HepG2 (cell line): ENCODE measurements around the gene MYL6B. TPM values are rescaled to one million over a fixed set of nuclear protein-coding genes. Genes with fewer than 3 reads are reported as not detected.
A peak's percentile ranks its signal among the peaks of the same experiment; 100 is the strongest.

ENCODE experiments used
- CBX5 ChIP-seq: sonication (generic); formaldehyde crosslinking; IDR thresholded peaks from 2 replicates; pipeline ENCODE4 v1.4.0; 2020; ENCODE audit warnings: missing genetic modification reagents, borderline replicate concordance
- GZF1 ChIP-seq: sonication (generic); formaldehyde crosslinking; IDR thresholded peaks from 2 replicates; pipeline ENCODE4 v1.5.1; 2020; ENCODE audit warnings: mild to moderate bottlenecking, missing genetic modification reagents
- HOXA7 ChIP-seq: sonication (generic); formaldehyde crosslinking; IDR thresholded peaks from 2 replicates; pipeline ENCODE4 v1.8.1; 2022; ENCODE audit warnings: mild to moderate bottlenecking, missing genetic modification reagents, moderate library complexity
- MED1 ChIP-seq: sonication (generic); formaldehyde crosslinking; IDR thresholded peaks from 2 replicates; pipeline ENCODE4 v1.4.0; 2020; ENCODE audit warnings: missing genetic modification reagents
- MXD4 ChIP-seq: IDR thresholded peaks from 2 replicates; pipeline ENCODE4 v1.6.1; 2016; ENCODE audit warnings: mild to moderate bottlenecking, missing biosample characterization, missing genetic modification reagents
- RBM39 ChIP-seq: fragments of 200-400 bp; formaldehyde crosslinking; IDR thresholded peaks from one replicate; pipeline ENCODE4 v1.6.1; 2018; ENCODE audit warnings: antibody characterized with exemption, mild to moderate bottlenecking, low read depth, low read length; ENCODE audit not compliant: poor library complexity, severe bottlenecking
- TARDBP ChIP-seq: sonication (generic); formaldehyde crosslinking; IDR thresholded peaks from 2 replicates; pipeline ENCODE4 v1.8.0; 2022; ENCODE audit warnings: mild to moderate bottlenecking, missing genetic modification reagents
- ZC3H4 ChIP-seq: sonication (generic); formaldehyde crosslinking; IDR thresholded peaks from 2 replicates; pipeline ENCODE4 v1.4.0; 2020; ENCODE audit warnings: missing genetic modification reagents, borderline replicate concordance
- ZFYVE20 ChIP-seq: sonication (generic); formaldehyde crosslinking; IDR thresholded peaks from 2 replicates; pipeline ENCODE4 v1.8.0; 2023; ENCODE audit warnings: low read depth, mild to moderate bottlenecking, moderate library complexity, missing genetic modification reagents, borderline replicate concordance
- ZMAT3 ChIP-seq: sonication (generic); formaldehyde crosslinking; conservative IDR thresholded peaks from 2 replicates; pipeline ENCODE4 v1.7.0; 2021; ENCODE audit warnings: missing genetic modification reagents
- ZNF205 ChIP-seq: IDR thresholded peaks from 2 replicates; pipeline ENCODE4 v1.6.1; 2018; ENCODE audit warnings: missing biosample characterization, missing genetic modification reagents
- ZNF34 ChIP-seq: sonication (generic); formaldehyde crosslinking; IDR thresholded peaks from 2 replicates; pipeline ENCODE4 v1.4.0; 2020; ENCODE audit warnings: mild to moderate bottlenecking, missing genetic modification reagents, borderline replicate concordance
- ZNF792 ChIP-seq: IDR thresholded peaks from 2 replicates; pipeline ENCODE4 v1.6.1; 2016
- polyA plus RNA-seq, 8 experiments: library from polyadenylated mRNA; depleted of rRNA in 3 of 8; stranded (reverse) in 7 of 8; unstranded in 1 of 8; fragments of >200 nt; fragmentation: Illumina TruSeq in 4 of 8; extraction: Trizol in 4 of 8; gene quantifications; 2 replicates each; pipeline versions ENCODE4 v1.2.1 to v1.2.3, GENCODE V29; 2011 to 2016; ENCODE audit warnings: low read depth in 4 of 8, missing spikeins in 1 of 8, mixed read lengths in 1 of 8; ENCODE audit not compliant: insufficient read depth in 1 of 8
- total RNA-seq, 5 experiments: library from RNA; depleted of rRNA; stranded (reverse); fragments of >200 nt; fragmentation: Illumina TruSeq; extraction: Trizol; gene quantifications; 2 replicates each; pipeline ENCODE4 v1.2.3, GENCODE V29; 2016; ENCODE audit warnings: low read depth in 1 of 5
- TF ChIP-seq, protein P1 (sequence below): sonication (generic); formaldehyde crosslinking; IDR thresholded peaks from 2 replicates; pipeline ENCODE4 v1.4.0; 2020; ENCODE audit warnings: mild to moderate bottlenecking, missing genetic modification reagents
- TF ChIP-seq, protein P2 (sequence below): sonication (generic); formaldehyde crosslinking; IDR thresholded peaks from 2 replicates; pipeline ENCODE4 v1.5.0; 2020; ENCODE audit warnings: mild to moderate bottlenecking, missing genetic modification reagents

Gene MYL6B
- total and polyA plus RNA-seq, 2 of the 13 experiments (the other 11 are each of a cell fraction or from before 2014, with no cell fraction given), result 75.7 to 88.7 TPM

DNA sequence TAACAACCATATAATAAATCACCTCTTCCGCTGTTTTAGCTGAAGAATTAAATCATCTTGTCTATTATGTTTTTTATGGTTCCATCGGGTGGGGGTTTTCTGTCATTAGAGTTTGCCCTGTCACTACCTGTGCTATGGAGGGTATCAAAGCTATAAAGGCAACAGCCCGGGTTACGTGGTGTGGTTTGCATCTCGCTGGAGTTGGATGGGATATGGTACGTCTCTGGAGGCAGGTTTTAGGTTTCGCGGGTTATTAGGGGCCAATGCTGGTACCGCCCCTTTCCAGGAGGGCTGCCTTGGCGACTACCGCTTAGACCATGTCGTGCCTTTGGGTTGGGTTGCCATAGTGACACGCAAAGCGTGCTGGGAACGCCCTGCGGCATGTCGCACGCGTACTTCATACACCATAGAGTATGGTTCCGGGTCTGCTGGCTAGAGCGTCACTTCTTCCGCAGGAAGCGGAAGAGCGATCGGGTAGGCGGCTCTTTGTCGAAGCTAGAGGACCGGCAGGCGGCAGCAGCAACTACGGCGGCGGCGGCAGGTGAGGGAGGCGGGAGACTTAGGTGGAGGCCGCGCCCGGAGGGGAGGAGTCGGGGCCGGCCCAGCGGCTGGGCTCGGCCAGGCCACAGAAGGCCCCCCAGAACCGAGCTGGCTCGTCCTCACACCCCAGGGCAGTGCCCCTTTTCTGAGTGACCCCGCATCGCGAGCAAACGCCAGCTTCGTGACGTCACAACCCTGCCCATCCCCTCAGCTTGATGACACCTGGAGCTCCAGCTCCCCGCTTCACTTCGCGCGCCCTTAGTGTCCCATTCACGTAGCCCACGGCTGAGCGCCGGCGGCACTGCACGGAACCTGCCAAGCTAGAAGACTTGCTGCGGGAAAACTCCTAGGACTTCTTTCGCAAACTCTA is 34.4 kb upstream of the MYL6B start, which contains the start of gene ZC3H10 (continued):
- TF ChIP-seq ZMAT3 (CRISPR knock-in tag), result peak; percentile 53; the same call in 1 of the 2 replicates
- peak; percentile 88 for TF ChIP-seq MED1 (CRISPR knock-in tag)
- TF ChIP-seq HOXA7 (CRISPR knock-in tag), result no peak
- no peak for TF ChIP-seq ZNF34 (CRISPR knock-in tag)
- peak; percentile 84 for TF ChIP-seq RBM39
- peak; percentile 83 for TF ChIP-seq ZNF792 (CRISPR knock-in tag)
- TF ChIP-seq ZNF205 (CRISPR knock-in tag), result peak; percentile 55; the same call in 1 of the 2 replicates
- peak; percentile 97; the same call in 1 of the 2 replicates for TF ChIP-seq ZC3H4 (CRISPR knock-in tag)
- TF ChIP-seq CBX5 (CRISPR knock-in tag), result peak; percentile 89; the same call in 1 of the 2 replicates
- peak; percentile 93 for TF ChIP-seq MXD4 (CRISPR knock-in tag)
- TF ChIP-seq ZFYVE20 (CRISPR knock-in tag), result no peak
- no peak; the same call in 1 of the 2 replicates for TF ChIP-seq GZF1 (CRISPR knock-in tag)
- TF ChIP-seq, protein P1, sequence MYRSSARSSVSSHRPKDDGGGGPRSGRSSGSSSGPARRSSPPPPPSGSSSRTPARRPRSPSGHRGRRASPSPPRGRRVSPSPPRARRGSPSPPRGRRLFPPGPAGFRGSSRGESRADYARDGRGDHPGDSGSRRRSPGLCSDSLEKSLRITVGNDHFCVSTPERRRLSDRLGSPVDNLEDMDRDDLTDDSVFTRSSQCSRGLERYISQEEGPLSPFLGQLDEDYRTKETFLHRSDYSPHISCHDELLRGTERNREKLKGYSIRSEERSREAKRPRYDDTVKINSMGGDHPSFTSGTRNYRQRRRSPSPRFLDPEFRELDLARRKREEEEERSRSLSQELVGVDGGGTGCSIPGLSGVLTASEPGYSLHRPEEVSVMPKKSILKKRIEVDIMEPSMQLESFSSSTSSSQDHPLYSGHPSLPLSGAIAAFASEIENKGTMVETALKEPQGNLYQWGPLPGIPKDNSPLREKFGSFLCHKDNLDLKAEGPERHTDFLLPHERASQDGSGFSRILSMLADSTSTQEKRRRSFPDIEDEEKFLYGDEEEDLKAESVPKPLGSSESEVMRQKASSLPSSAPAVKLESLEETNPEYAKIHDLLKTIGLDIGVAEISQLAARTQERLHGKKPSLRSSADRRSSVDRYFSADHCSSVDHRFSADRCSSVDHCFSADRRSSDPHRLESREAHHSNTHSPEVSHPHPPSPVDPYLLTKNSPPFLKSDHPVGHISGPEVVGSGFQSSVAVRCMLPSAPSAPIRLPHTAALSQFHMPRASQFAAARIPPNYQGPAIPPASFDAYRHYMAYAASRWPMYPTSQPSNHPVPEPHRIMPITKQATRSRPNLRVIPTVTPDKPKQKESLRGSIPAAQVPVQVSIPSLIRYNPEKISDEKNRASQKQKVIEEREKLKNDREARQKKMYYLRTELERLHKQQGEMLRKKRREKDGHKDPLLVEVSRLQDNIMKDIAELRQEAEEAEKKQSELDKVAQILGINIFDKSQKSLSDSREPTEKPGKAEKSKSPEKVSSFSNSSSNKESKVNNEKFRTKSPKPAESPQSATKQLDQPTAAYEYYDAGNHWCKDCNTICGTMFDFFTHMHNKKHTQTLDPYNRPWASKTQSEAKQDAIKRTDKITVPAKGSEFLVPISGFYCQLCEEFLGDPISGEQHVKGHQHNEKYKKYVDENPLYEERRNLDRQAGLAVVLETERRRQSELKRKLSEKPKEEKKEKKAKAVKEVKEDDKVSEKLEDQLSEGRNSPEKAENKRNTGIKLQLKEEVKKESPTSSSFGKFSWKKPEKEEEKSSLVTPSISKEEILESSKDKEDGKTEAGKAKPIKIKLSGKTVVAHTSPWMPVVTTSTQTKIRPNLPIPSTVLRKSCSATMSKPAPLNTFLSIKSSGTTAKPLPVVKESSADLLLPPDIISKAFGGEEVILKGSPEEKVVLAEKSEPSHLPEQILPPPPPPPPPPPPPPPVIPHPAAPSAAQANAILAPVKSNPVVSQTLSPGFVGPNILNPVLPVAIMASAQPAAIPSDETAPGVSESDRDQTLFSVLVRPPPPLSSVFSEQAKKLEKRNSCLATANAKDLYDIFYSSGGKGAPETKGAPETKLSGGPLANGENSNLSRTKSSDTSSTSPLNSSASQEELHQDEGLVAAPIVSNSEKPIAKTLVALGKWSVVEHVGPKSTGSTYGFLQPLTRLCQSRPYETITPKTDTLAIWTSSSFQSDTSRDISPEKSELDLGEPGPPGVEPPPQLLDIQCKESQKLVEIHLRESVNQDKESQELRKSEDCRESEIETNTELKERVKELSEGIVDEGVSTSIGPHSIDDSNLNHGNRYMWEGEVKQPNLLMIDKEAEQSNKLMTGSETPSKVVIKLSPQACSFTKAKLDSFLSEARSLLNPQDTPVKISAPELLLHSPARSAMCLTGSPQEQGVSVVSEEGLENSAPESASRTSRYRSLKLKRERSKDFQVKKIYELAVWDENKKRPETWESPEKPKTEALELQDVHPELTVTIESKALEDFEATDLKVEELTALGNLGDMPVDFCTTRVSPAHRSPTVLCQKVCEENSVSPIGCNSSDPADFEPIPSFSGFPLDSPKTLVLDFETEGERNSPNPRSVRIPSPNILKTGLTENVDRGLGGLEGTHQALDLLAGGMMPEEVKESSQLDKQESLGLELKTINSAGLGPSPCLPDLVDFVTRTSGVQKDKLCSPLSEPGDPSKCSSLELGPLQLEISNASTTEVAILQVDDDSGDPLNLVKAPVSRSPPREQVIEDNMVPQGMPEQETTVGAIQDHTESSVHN (CRISPR knock-in tag), result peak; percentile 99
- TF ChIP-seq TARDBP, result peak; percentile 95
- TF ChIP-seq, protein P2, sequence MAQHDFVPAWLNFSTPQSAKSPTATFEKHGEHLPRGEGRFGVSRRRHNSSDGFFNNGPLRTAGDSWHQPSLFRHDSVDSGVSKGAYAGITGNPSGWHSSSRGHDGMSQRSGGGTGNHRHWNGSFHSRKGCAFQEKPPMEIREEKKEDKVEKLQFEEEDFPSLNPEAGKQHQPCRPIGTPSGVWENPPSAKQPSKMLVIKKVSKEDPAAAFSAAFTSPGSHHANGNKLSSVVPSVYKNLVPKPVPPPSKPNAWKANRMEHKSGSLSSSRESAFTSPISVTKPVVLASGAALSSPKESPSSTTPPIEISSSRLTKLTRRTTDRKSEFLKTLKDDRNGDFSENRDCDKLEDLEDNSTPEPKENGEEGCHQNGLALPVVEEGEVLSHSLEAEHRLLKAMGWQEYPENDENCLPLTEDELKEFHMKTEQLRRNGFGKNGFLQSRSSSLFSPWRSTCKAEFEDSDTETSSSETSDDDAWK, result no peak
